Measurements from ENCODE around the gene UBALD2. TPM values are rescaled to one million over a fixed set of nuclear protein-coding genes. Genes with fewer than 3 reads are reported as not detected.

Gene UBALD2
- total RNA-seq, 1 donor from 2014 or later: 21.5 TPM

DNA sequence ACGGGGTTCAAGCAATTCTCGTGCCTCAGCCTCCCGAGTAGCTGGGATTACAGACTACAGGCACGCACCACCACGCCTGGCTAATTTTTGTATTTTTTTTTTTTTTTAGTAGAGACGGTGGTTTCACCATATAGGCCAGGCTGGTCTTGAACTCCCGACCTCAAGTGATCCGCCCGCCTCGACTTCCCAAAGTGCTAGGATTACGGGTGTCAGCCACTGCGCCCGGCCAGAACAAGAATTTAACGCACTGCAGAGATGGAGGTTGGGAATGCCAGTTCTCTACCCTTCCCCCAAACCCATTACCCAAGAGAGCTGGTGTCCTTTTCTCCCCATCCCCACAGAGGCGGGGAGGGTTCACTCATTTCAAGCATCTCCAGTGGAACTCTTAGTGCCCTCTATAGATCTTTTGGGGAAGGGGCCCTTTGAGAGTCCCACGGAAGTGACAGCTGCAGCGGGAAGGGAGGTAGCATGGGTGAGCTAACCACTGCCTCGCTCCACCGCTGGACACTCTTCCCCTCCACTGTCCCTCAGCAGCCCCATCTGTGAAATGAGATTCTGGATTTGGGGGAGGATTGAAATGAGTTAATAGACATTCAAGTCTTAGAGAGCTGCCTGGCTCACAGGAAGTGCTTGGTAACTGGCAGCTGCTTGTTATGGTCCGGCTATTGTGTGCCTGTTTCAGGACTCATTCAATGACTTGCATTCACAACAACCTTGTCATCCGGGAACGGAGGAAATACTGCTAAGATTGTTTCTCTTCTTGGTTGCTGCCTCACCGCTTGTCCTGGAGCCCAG, 3.5 kb upstream of the UBALD2 start:
- Mint-ChIP-seq H3K4me3 (peak overlapping the region; percentile 87), H3K27me3 (ENCODE audit: low read depth) (no peaks in the 10 kb centered on the region), H3K4me1 (peaks cover 58% of the 10 kb centered on the region), H3K36me3 (ENCODE audit: low read depth) (no peaks in the 10 kb centered on the region), H3K27ac (ENCODE audit: unreplicated experiment) (peak overlapping the region; percentile 96), H3K9me3 (peaks cover 3% of the 10 kb centered on the region)
- no peak for DNase-seq (ENCODE audit: low read depth, low spot score)
- TF ChIP-seq, protein P1, sequence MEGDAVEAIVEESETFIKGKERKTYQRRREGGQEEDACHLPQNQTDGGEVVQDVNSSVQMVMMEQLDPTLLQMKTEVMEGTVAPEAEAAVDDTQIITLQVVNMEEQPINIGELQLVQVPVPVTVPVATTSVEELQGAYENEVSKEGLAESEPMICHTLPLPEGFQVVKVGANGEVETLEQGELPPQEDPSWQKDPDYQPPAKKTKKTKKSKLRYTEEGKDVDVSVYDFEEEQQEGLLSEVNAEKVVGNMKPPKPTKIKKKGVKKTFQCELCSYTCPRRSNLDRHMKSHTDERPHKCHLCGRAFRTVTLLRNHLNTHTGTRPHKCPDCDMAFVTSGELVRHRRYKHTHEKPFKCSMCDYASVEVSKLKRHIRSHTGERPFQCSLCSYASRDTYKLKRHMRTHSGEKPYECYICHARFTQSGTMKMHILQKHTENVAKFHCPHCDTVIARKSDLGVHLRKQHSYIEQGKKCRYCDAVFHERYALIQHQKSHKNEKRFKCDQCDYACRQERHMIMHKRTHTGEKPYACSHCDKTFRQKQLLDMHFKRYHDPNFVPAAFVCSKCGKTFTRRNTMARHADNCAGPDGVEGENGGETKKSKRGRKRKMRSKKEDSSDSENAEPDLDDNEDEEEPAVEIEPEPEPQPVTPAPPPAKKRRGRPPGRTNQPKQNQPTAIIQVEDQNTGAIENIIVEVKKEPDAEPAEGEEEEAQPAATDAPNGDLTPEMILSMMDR (conservative IDR thresholded peaks at IDR 0.05): no peak

DNA sequence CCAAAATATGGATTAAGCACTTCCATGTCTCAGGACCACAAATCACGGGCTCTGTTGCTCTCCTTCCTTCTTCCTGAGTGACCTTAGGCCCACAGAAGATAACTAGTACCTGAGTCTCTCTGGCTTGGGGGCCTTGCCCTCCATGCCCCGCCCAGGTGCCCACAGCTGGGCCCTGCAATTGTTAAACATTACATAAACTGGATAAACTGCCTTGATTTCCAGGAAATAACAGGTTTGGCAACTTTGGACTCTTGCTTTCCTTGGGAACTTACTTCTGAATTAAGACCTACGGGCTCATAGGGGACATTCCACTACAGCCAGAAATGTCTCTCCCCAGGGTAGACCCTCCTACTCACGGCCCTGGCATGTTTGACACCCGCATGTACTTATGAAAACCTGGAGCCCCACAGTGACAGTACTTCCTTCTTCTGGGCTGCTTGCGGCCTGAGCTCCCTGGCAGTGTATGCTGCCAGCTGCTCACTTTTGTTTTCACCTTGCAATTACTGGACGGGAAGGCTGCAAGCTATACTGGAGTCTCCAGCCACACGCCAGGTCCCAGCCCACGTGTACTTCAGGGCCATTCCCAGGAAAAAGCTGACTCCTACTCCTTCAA, 2.3 kb upstream of the UBALD2 start:
- no peaks in the 10 kb centered on the region for H3K9me3 Mint-ChIP-seq
- peaks cover 62% of the 10 kb centered on the region for H3K4me1 Mint-ChIP-seq
- no peaks in the 10 kb centered on the region for H3K36me3 Mint-ChIP-seq (ENCODE audit: low read depth)
- H3K4me3 Mint-ChIP-seq: peak overlapping the region; percentile 87
- TF ChIP-seq, protein P1 (conservative IDR thresholded peaks at IDR 0.05): no peak
- H3K27me3 Mint-ChIP-seq (ENCODE audit: low read depth): no peaks in the 10 kb centered on the region
- no peak for DNase-seq (ENCODE audit: low read depth, low spot score)
- H3K27ac Mint-ChIP-seq (ENCODE audit: unreplicated experiment): peak overlapping the region; percentile 96

DNA sequence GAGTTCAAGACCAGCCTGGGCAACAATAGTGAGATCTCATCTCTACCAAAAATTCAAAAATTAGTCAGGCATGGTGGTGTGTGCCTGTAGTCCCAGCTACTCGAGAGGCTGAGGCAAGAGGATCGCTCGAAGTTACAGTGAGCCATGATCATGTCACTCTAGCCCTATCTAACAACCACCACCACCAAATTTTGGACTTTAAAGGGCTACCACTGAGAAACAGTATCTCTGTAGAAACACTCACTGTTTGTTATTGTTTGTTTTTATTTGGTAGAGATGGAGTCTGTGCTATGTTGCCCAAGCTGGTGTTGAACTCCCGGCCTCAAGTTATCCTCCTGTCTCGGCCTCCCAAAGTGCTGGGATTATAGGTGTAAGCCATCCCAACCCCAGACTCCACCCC, 1.3 kb upstream of the UBALD2 start:
- Mint-ChIP-seq H3K27ac (ENCODE audit: unreplicated experiment) (no peak overlapping the region), H3K27me3 (ENCODE audit: low read depth) (no peaks in the 10 kb centered on the region), H3K4me3 (peak overlapping the region; percentile 28), H3K36me3 (ENCODE audit: low read depth) (no peaks in the 10 kb centered on the region), H3K9me3 (no peaks in the 10 kb centered on the region), H3K4me1 (peaks cover 61% of the 10 kb centered on the region)
- no peak for DNase-seq (ENCODE audit: low read depth, low spot score)
- TF ChIP-seq, protein P1 (conservative IDR thresholded peaks at IDR 0.05): no peak

DNA sequence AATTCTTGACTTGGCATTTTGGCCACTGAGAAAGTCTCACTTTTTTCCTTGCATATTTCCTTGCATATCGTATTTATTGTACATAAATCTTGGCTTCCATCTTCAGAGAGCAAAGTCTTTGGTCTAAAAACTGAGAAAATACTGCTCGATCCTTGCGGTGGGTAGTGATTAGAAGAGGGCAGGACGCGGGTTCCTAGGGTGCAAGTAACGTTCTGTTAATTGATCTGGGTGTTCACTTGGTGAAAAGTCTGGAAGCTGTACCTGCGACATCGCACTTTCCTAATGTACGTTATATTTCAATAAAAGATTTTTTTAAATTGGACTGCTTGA, 758 bp upstream of the UBALD2 start:
- Mint-ChIP-seq H3K27ac (ENCODE audit: unreplicated experiment) (peak overlapping the region; percentile 60), H3K9me3 (no peaks in the 10 kb centered on the region), H3K4me1 (peaks cover 63% of the 10 kb centered on the region), H3K27me3 (ENCODE audit: low read depth) (no peaks in the 10 kb centered on the region), H3K4me3 (peak overlapping the region; percentile 88), H3K36me3 (ENCODE audit: low read depth) (no peaks in the 10 kb centered on the region)
- TF ChIP-seq, protein P1 (conservative IDR thresholded peaks at IDR 0.05): no peak
- DNase-seq (ENCODE audit: low read depth, low spot score): no peak

DNA sequence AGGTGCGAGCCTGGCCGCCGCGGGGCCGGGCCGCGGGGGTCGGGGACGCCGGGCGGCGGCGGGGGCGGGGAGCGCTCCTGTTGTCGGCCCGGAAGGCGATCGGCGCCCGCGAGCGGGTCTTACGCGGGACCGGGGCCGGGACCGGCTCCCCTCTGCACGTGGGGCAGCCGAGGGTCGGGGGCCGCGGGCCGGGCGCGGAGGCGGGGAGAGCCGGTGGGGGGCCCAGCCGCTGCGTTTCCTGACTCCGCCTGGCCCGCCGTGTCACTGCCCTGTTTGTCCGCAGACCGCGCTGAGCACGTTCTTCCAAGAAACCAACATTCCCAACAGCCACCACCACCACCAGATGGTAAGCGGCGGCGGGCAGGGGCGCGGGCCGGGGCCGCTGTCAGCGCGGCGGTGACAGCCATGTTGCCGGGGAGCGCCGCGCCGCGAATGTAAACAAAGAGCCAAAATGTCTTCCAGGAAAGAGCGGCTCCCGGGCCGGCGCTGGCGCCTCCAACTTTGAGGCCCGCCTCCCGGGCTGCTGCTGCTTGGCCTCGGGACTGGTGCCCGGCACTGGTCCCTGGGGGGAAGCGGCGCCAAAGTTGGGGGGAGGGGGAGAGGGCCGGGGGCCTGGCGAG, 586 bp downstream of the UBALD2 start:
- Mint-ChIP-seq H3K27me3 (ENCODE audit: low read depth) (no peaks in the 10 kb centered on the region), H3K27ac (ENCODE audit: unreplicated experiment) (no peak overlapping the region)
- TF ChIP-seq, protein P1 (conservative IDR thresholded peaks at IDR 0.05): no peak

More for the DNA sequence above, 586 bp downstream of the UBALD2 start:
- peak overlapping the region; percentile 87 for H3K4me3 Mint-ChIP-seq
- peak; percentile 52 for DNase-seq (ENCODE audit: low read depth, low spot score)
- H3K4me1 Mint-ChIP-seq: peaks cover 60% of the 10 kb centered on the region
- no peaks in the 10 kb centered on the region for H3K36me3 Mint-ChIP-seq (ENCODE audit: low read depth)
- H3K9me3 Mint-ChIP-seq: no peaks in the 10 kb centered on the region

All from neural crest cell (in vitro differentiated cells).